HG03139 (cell line): ENCODE results near the gene NR1H3.
"Not testable (repeated sequence)": the region's sequence is repeated elsewhere in the genome, so short reads cannot be mapped to it uniquely, and the experiment has no call there.

Experiments
- ATAC-seq: cut with Tn5 transposase; IDR thresholded peaks from one replicate; pipeline ENCODE4 v1.9.1; 2021; ENCODE audit not compliant: unreplicated experiment

The NR1H3 gene

DNA sequence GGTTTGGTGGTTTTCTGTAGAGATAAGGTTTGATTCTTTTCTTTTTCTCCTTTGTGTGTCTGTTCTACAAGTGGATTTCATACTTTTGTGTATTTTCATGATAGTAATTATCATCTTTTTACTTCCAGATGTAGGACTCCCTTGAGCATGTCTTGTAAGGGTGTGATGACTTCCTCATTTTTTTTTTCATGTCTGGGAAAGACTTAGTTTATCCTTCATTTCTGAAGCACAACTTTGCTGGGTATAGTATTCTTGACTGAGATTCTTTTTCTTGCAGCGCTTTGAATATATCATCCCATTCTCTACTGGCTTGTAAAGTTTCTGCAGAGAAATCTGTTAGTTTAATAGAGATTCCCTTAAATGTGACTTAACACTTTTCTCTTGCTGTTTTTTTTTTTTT lies 45.1 kb downstream of the NR1H3 start:
- no peak for ATAC-seq

DNA sequence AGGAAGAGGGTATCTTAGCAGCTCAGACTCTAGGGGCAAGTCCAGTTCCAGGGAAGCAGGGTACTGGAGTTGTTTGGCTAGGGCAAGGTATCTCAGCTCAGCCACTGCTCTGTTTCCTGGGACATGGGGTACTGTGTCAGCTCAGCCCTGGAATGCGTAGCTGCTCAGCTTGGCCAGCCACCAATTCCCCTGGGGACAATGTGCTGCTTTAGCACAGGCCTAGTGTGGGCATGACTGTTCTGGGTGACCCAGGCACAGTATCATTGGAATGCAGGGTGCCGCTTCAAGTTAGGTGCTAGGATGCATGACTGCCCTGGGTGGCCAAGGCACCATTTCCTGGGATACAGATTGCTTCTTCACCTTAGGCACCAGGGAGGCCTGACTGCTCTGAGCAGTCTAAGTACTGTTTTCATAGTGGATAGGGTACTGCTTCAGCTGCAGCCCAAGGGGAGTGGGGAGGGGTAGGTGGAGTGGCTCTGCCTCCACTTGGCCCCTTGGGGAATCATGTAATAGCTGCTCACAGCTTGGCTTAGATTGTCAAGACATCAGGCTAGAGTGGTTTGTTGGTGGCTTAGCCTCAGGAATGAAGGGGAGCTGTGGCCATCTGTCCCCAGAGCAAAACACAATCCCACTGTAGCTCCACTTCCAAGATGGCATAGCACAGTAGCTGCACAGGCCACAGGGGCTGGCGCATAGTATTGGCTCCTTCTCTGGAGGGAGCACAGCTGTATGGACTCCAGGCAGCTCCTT lies 48.1 kb downstream of the NR1H3 start:
- ATAC-seq, result no peak

DNA sequence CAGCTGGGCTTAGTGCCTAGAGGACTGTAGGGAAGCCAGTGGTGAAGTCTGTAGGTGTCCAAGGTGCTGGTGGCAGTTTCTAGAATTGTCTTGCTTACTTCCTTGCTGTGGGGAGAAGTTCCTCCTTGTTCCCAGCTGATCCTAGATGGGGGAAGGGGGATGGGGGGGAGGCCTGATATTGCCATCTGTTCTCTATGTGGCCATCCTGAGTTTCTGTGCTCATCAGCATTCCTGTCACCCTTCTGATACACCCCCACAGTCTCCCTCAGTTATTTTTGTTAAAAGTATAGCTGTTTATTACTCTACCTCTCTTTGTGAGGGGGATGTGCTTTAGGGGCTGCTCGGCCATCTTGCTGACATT lies 48.7 kb downstream of the NR1H3 start:
- ATAC-seq, result no peak

DNA sequence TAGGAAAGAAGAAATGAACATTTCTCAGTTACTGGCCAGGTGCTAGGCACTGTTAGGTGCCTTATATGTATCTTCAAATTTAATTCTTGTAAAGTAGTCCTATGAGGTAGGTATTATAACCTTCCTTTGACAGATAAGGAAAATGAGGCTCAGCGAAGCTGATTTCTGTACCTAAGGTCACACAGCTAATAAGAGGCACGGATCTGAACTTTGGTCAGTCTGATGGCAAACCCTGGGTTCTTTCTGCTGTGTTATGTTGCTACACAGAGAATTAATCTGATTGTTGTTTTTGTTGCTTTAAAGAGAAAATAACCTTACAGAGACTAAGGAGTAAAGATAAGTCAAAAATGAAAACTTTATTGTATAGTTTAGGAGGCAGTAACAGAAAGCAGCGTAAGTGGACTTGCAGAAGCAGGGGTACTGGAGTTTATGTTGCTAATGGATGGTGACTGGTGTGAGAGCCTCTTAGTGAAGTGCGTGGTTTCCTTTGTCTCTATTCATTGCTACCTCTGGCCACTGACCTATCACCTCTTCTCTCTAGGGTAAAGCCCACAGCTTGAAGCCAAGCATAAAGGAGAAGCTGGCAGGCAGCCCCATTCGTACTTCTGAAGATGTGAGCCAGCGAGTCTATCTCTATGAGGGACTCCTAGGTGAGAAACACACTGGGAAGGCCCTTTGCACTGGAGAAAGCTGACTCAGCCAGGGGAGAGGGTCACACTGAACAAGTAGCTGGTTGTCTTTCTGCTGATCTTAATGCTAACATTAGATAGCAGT lies 50.4 kb downstream of the NR1H3 start:
- ATAC-seq, result no peak

DNA sequence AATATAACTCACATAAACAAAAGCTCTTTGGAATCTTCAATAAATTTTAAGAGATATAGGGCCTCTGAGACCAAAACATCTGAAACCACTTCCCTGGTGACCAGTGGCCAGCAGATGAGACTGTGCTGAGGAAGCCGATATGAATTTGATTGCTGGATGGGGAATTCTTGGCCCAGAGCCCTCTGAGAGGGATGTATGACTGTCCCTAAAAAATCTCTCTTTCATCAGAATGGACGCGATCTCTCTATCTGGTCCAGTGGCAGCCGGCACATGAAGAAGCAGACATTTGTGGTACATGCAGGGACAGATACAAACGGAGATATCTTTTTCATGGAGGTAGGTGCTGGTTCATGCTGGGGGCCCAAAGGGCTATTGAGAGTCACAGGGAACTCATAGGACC lies 57.2 kb downstream of the NR1H3 start:
- ATAC-seq, result no peak

DNA sequence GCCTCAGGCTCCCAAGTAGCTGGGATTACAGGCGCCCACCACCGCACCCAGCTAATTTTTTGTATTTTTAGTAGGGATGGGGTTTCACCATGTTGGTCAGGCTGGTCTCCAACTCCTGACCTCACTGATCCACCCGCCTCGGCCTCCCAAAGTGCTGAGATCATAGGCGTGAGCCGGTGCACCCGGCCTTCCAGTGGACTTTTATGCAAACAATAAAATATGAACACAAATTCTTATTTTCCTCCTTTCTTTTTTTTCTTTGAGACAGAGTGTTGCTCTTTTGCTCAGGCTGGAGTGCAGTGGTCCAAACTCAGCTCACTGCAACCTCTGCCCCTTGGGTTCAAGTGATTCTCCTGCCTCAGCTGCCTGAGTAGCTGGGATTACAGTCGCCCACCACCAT lies 58.7 kb downstream of the NR1H3 start:
- ATAC-seq, result not testable (repeated sequence)

DNA sequence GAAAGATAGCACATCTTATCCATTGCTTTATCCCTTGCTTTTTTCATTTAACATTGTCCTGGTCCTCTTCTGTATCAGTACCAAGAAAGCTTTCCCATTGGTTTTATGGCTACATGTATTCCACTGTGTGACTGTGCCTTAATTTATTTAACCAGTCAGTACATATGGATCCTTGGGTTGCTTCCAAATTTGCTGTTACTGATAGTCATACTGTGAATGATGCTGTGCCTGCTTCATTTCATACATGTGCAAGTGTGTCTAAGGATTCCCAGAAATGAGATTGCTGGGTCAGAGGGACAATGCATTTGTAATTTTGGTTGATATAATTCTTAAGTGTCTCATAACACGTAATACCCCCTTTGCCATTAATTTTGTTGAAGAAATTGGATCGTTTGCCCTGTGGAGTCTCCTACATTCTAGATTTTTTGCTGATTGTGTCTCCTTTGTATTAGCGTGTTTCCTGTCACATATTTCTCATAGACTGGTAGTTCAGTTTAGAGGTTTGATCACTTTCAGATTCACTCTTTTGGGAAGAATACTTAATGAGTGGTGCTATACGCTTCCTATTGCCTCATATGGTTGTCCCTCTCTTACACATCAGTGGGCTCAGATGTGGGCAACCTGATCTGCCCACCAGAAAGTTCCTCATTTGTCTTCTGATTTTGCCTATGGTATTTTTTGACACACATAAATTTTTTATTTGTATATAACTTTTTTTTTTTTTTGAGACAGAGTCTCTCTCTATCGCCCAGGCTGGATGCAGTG lies 59.5 kb downstream of the NR1H3 start:
- no peak for ATAC-seq

DNA sequence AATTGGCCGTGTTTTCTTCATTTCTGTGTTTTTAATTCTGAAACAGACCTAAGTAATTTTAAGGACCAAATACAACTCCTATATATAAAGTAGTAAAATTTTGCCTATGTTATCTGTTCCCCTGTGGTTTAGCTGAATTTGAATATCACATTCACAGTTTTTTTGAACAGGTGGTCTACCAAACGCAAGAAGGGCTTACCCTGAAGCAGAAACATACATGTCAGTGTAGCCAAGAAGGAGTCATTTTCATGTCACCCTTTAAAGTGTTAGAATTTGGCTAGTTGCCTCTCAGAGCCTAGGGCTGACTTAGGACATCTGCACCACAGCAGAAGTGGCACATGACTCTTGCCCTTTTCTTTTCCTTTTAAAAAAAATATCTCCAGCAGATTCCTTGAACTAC lies 60.4 kb downstream of the NR1H3 start:
- ATAC-seq, result no peak
